Retinal pigment epithelial cell (primary cell): ENCODE results near the gene TBX19.

Experiments used
- DNase-seq: peaks from one replicate; pipeline ENCODE4 v3.0.0-alpha.2; 2010; ENCODE audit warnings: low read depth
- H3K4me3 ChIP-seq: 2 replicates; pipeline ENCODE4 v1.5.1; 2011; ENCODE audit warnings: mild to moderate bottlenecking, low read length, control low read depth, moderate library complexity
- TF ChIP-seq, protein P1 (sequence below): conservative IDR thresholded peaks from 2 replicates; pipeline ENCODE4 v1.5.1; 2011; ENCODE audit warnings: low read depth, low read length, control low read depth, inconsistent platforms

The TBX19 gene

DNA sequence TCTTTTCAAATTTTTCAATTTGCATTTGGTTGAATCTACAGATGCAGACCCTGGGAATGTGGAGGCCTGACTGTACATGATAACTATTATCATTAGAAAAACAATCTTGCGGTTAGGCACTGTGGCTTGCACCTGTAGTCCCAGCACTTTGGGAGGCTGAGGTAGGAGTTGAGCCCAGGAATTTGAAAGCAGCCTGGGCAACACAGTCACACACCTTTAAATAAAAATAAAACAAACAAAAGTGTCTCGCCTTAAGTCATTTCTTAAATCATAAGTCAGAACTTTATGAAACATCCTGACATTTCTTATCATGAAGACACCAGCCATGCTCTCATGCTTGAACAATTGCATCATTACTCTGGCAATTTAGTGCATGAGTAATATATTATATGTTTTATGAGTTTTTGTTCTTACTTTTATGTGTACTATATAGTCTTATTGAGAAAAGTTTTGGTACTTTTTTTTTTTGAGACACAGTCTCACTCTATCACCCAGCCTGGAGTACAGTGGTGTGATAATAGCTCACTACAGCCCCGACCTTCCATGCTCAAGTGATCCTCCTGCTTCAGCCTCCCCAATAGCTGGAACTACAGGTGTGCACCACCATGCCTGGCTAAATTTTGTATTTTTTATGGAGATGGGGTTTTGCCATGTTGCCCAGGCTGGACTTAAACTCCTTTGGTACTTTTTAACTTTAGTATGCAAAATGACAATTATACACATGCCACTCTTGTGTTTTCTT, 7.8 kb downstream of the TBX19 start:
- H3K4me3 ChIP-seq = no peak overlapping the region
- TF ChIP-seq, protein P1, sequence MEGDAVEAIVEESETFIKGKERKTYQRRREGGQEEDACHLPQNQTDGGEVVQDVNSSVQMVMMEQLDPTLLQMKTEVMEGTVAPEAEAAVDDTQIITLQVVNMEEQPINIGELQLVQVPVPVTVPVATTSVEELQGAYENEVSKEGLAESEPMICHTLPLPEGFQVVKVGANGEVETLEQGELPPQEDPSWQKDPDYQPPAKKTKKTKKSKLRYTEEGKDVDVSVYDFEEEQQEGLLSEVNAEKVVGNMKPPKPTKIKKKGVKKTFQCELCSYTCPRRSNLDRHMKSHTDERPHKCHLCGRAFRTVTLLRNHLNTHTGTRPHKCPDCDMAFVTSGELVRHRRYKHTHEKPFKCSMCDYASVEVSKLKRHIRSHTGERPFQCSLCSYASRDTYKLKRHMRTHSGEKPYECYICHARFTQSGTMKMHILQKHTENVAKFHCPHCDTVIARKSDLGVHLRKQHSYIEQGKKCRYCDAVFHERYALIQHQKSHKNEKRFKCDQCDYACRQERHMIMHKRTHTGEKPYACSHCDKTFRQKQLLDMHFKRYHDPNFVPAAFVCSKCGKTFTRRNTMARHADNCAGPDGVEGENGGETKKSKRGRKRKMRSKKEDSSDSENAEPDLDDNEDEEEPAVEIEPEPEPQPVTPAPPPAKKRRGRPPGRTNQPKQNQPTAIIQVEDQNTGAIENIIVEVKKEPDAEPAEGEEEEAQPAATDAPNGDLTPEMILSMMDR = no peak
- no peak for DNase-seq

DNA sequence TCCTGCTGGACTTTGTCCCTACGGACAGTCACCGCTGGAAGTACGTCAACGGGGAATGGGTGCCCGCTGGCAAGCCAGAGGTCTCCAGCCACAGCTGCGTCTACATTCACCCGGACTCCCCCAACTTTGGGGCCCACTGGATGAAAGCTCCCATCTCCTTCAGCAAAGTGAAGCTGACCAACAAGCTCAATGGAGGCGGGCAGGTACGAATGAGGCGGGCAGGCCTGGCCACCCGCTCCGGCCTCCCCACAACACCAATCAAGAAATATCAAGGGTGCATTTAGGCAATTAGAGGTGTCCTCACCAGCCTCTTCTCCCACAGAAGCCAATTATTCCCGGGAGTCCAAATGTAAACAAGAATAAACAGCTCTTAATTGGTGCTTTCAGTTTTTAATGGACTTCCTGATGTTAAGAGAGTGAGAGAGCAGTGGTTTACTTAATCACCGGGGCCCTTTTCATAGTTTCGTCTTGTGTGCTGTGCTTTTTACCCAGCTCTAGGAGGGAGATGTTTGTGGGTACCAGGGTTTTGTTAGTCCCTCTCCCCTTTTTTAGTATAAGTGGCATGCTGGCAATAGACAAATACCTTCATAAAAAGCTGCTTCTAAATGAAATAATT, 10.7 kb downstream of the TBX19 start:
- no peak for DNase-seq
- no peak overlapping the region for H3K4me3 ChIP-seq
- TF ChIP-seq, protein P1 = no peak

GRCh38 chr1:168293356-168293755, 12.7 kb downstream of the TBX19 start:
- TF ChIP-seq, protein P1 = no peak
- DNase-seq = no peak
- H3K4me3 ChIP-seq = no peak overlapping the region

- H3K4me3 ChIP-seq = no peak overlapping the region
- no peak for DNase-seq
- TF ChIP-seq, protein P1 = no peak
Measured at GRCh38 chr1:168295411-168296114, 14.9 kb downstream of the TBX19 start.

GRCh38 chr1:168297019-168297730, 16.5 kb downstream of the TBX19 start:
- no peak for DNase-seq
- H3K4me3 ChIP-seq = no peak overlapping the region
- TF ChIP-seq, protein P1 = no peak

- TF ChIP-seq, protein P1 = no peak
Measured at GRCh38 chr1:168298446-168298845, 17.8 kb downstream of the TBX19 start.

More at GRCh38 chr1:168298446-168298845, 17.8 kb downstream of the TBX19 start:
- DNase-seq = no peak
- no peak overlapping the region for H3K4me3 ChIP-seq
